GM10248 (cell line): Measurements from ENCODE around the gene LMBR1.

Experiments
- CTCF ChIA-PET: fragments of 300-600 bp; sonication (Branson Sonifier 250); formaldehyde crosslinking; extraction: SDS; loops from one replicate; lab custom pipeline; 2021; ENCODE audit warnings: antibody characterized with exemption; lab: Yijun Ruan, JAX
- POLR2A ChIA-PET: fragments of 350-650 bp; sonication (Branson Sonifier 250); formaldehyde crosslinking; extraction: SDS; loops from one replicate; lab custom pipeline; 2020; ENCODE audit warnings: antibody characterized with exemption; lab: Yijun Ruan, JAX
- DNase-seq: peaks from one replicate; pipeline ENCODE4 v3.0.0; 2012; ENCODE audit errors: extremely low spot score
- TF ChIP-seq, protein P1 (sequence below): IDR thresholded peaks from 2 replicates; pipeline ENCODE4 v1.5.1; 2012; ENCODE audit warnings: mild to moderate bottlenecking, low read depth; ENCODE audit errors: extremely low read depth, missing control alignments, control extremely low read depth

Gene LMBR1

DNA sequence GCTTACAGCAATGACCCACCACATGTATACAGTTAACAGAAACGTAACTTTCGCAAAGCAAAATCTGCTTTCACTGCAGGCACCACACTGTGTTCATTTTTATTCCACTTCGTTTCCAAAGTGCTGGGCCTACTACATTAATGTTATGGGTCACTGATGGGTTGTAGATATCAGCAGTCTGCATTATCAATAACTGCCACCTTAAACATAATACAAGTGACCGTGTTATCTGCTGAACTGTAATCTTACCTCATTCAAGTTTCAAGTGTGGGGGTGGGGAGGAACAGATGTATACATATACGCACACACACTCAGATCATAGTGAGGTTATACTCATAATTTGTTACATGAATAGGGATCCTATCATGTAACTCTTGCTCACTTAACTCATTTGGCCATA lies 231.3 kb downstream of the LMBR1 start:
- no peak for DNase-seq
- CTCF ChIA-PET: no interaction called here
- POLR2A ChIA-PET: interaction anchor here (0.6 kb wide), 1 partner anchor 107 kb away, joined by 3 read pairs; no protein-coding TSS in a partner anchor

DNA sequence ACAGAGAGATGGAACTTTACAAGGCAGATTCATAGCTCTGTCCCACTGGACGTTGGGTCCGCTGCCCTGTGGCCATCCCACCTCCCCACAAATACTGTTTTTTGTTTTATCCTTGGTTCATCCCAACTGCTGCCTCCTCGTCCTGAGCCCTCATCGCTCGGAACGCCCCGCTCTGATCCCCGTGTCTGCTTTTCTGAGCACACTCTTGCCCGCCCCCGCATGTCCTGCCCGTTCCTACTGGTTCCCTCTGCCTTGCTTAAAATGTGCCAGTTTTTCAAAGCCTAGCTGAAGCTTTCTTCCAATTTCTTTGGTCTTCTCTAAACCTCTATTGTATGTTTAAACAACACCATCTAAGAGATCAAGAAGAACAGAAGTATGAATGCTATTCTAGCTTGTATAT lies 233.0 kb downstream of the LMBR1 start:
- CTCF ChIA-PET: no interaction called here
- DNase-seq: no peak
- TF ChIP-seq, protein P1, sequence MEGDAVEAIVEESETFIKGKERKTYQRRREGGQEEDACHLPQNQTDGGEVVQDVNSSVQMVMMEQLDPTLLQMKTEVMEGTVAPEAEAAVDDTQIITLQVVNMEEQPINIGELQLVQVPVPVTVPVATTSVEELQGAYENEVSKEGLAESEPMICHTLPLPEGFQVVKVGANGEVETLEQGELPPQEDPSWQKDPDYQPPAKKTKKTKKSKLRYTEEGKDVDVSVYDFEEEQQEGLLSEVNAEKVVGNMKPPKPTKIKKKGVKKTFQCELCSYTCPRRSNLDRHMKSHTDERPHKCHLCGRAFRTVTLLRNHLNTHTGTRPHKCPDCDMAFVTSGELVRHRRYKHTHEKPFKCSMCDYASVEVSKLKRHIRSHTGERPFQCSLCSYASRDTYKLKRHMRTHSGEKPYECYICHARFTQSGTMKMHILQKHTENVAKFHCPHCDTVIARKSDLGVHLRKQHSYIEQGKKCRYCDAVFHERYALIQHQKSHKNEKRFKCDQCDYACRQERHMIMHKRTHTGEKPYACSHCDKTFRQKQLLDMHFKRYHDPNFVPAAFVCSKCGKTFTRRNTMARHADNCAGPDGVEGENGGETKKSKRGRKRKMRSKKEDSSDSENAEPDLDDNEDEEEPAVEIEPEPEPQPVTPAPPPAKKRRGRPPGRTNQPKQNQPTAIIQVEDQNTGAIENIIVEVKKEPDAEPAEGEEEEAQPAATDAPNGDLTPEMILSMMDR: no peak
- POLR2A ChIA-PET: no interaction called here

More for the DNA sequence above, 231.3 kb downstream of the LMBR1 start:
- TF ChIP-seq, protein P1: no peak

DNA sequence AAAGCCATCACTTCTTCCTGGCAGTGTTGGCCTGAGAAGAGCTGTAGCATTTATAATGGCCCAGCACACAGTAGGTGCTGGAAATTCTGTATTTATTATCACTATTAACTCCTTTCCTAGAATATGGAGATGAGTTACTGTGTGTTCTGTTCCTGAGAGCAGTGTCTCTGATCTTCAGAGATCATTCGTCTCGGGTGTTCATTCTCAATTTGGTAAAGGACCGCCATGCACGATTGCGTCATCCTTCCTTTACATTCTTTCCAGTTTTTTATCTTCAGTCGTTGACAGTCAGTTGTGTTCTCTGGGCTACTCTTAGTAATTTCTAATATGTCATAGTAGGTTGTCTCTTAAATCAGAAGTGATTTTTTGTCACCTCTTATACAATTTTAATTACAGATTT lies 233.8 kb downstream of the LMBR1 start:
- no peak for DNase-seq
- CTCF ChIA-PET: no interaction called here
- TF ChIP-seq, protein P1: no peak
- POLR2A ChIA-PET: no interaction called here

DNA sequence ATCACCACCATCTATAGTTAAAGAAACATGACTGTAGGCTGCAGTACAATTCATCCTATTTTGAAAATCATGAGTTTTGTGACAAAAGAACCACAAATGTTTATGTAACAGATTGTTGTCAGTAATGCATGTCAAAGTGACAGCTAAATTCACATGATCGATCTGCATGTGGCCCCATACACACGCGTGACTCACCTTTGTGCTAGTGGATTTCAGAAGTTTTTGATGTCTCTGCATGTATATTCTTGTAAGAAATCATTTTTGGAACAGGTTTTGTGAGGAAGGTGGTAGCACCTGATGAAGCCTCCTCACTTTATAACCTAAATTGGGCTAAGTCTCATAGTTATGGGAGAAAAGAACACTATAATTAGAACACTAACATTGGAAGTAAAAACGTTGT lies 235.3 kb downstream of the LMBR1 start:
- CTCF ChIA-PET: no interaction called here
- DNase-seq: no peak
- TF ChIP-seq, protein P1: no peak
- POLR2A ChIA-PET: no interaction called here

DNA sequence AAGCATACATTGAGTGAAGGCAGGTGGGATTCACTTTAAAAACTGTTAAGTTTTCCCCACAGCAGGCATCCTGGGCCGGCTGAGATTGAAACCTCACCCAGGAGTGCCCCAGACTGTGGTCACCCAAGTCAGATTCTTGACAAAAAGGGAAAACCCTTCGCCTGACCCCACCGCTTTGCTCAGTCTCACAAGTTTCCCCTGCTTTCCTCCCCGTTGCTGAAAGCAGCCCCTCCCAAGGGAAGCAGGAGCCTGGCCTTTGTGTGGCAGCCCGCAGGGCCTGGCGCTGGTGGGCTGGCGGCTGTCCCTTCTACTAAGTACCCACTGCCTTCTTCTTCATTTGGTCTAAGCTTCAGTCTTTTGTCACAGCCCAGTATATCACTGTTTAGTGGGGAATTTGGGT lies 236.4 kb downstream of the LMBR1 start:
- no peak for DNase-seq
- ChIA-PET POLR2A (no interaction called here), CTCF (no interaction called here)
- TF ChIP-seq, protein P1: no peak

DNA sequence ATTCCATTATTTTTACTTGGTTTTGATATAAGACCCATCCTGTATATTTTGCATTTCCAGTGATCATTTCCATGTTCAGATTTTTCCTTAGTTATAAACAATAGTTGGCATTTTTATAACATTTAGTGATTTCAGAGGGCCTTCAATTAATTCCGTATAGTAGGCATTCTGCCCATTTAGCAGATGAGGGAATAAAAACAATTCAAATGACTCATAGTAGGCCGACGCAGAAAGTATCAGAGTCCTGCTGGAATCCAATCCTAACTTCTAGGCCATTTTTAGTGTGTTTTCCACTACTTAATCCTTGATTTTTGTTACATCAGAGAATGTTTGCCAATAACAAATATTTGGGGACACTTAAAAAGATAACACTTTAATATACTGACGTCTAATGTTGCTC lies 237.0 kb downstream of the LMBR1 start:
- ChIA-PET CTCF (no interaction called here), POLR2A (no interaction called here)
- no peak for DNase-seq
- TF ChIP-seq, protein P1: no peak

DNA sequence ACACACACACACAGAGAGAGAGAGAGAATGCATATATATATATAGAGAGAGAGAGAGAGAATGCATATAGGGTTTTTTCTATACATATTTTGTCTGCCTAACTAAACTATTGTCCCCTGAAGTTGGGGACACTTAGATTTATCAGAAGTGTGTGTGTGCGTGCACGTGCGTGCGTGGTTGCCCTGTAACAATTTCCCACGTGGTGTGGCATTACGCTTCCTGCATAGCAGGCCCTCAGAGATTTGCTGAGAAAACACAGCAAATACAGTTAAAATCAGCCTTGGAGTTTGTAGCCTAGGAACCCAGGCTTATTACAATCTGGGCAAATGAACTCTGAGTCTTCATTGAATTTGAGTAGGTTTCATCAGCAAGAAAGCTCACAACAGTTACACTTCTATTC lies 237.7 kb downstream of the LMBR1 start:
- ChIA-PET POLR2A (no interaction called here), CTCF (interaction anchor here (3.0 kb wide), 1 partner anchor 14 kb away, joined by 13 read pairs; no protein-coding TSS in a partner anchor)
- TF ChIP-seq, protein P1: no peak
- DNase-seq: no peak
